Endothelial cell of umbilical vein (primary cell): ENCODE measurements around the gene DPYD. TPM values are rescaled to one million over a fixed set of nuclear protein-coding genes. Genes with fewer than 3 reads are reported as not detected.

Source experiments
- BruUV-seq: library from RNA; stranded (reverse); fragments of 400-500 nt; replicated peaks from 2 replicates; lab custom pipeline; 2021; lab: Mats Ljungman, UMichigan
- CTCF ChIA-PET: fragments of 300-600, 350-600 bp; sonication (Branson Sonifier 250); formaldehyde crosslinking; loops from one replicate; lab custom pipeline; 2021; ENCODE audit warnings: antibody characterized with exemption, inconsistent platforms; lab: Charles Lee
- POLR2A ChIA-PET: fragments of 300-600, 350-600 bp; sonication (Branson Sonifier 250); formaldehyde crosslinking; loops from one replicate; lab custom pipeline; 2021; ENCODE audit warnings: antibody characterized with exemption, inconsistent platforms; lab: Charles Lee
- DNase-seq: peaks from one replicate; pipeline ENCODE4 v3.0.0-alpha.2; 2011; ENCODE audit warnings: low read depth, low spot score
- FAIRE-seq: peaks from 2 replicates; lab custom pipeline; 2011; peaks lifted over from hg19 to GRCh38; lab: Jason Lieb, UNC
- H2AFZ ChIP-seq: 2 replicates; pipeline ENCODE4 v1.6.0; 2012; ENCODE audit warnings: low read depth, low read length, control low read depth, inconsistent platforms
- H3K27ac ChIP-seq: 2 replicates; pipeline ENCODE4 v1.5.1; 2011; ENCODE audit warnings: low read depth, mild to moderate bottlenecking, control low read depth, low read length, moderate library complexity; ENCODE audit not compliant: insufficient read depth
- H3K27me3 ChIP-seq, 2 experiments: 2 replicates each; pipeline versions ENCODE4 v1.6.0 to v1.6.1; 2011; ENCODE audit warnings: low read length in 2 of 2, mixed read lengths in 1 of 2; ENCODE audit not compliant: control insufficient read depth in 2 of 2, insufficient read depth in 2 of 2
- H3K36me3 ChIP-seq, 2 experiments: 2 replicates in 1 of 2; 3 replicates in 1 of 2; pipeline ENCODE4 v1.5.1; 2011; ENCODE audit warnings: low read length in 2 of 2, mild to moderate bottlenecking in 1 of 2, moderate library complexity in 1 of 2; ENCODE audit not compliant: control insufficient read depth in 2 of 2, insufficient read depth in 2 of 2; ENCODE audit errors: extremely low read depth in 1 of 2
- H3K4me1 ChIP-seq: 3 replicates; pipeline ENCODE4 v1.5.1; 2011; ENCODE audit warnings: mild to moderate bottlenecking, low read length; ENCODE audit not compliant: control insufficient read depth, insufficient read depth; ENCODE audit errors: extremely low read depth
- H3K4me2 ChIP-seq: 2 replicates; pipeline ENCODE4 v1.6.1; 2011; ENCODE audit warnings: low read length, control low read depth, mixed read lengths; ENCODE audit not compliant: insufficient read depth
- H3K4me3 ChIP-seq, 3 experiments: fragments of 200-600 bp in 1 of 3; sonication (generic), shearing (Covaris generic) in 1 of 3; replicated peaks in 1 of 3; 2 replicates each; pipeline ENCODE4 v1.5.1; 2011 to 2016; ENCODE audit warnings: control low read depth in 3 of 3, low read length in 3 of 3, mild to moderate bottlenecking in 2 of 3, inconsistent platforms in 1 of 3, low read depth in 1 of 3, moderate library complexity in 1 of 3; ENCODE audit not compliant: insufficient read depth in 1 of 3
- H3K79me2 ChIP-seq: 2 replicates; pipeline ENCODE4 v1.6.0; 2012; ENCODE audit warnings: low read length, inconsistent platforms; ENCODE audit not compliant: control insufficient read depth, insufficient read depth
- H3K9ac ChIP-seq: replicated peaks from 2 replicates; pipeline ENCODE3; 2011; ENCODE audit warnings: low read length, control low read depth; ENCODE audit not compliant: insufficient read depth; ENCODE audit errors: extremely low read depth
- H3K9me1 ChIP-seq: replicated peaks from 3 replicates; pipeline ENCODE4 v1.6.0; 2011; ENCODE audit warnings: mild to moderate bottlenecking, low read length; ENCODE audit not compliant: control insufficient read depth, insufficient read depth; ENCODE audit errors: extremely low read depth
- H3K9me3 ChIP-seq: replicated peaks from 2 replicates; pipeline ENCODE4 v1.5.1; 2012; ENCODE audit warnings: low read length, inconsistent platforms; ENCODE audit not compliant: control insufficient read depth, insufficient read depth
- H4K20me1 ChIP-seq: replicated peaks from 2 replicates; pipeline ENCODE3; 2011; ENCODE audit warnings: mild to moderate bottlenecking, low read length; ENCODE audit not compliant: control insufficient read depth, insufficient read depth; ENCODE audit errors: extremely low read depth
- CTCF ChIP-seq, 2 donors: IDR thresholded peaks; 1 replicate in 1 of 2; 2 replicates in 1 of 2; pipeline ENCODE4 v1.5.1; 2011; ENCODE audit warnings: low read length in 2 of 2, mild to moderate bottlenecking in 2 of 2, moderate library complexity in 2 of 2, control low read depth in 1 of 2, inconsistent platforms in 1 of 2, low read depth in 1 of 2; ENCODE audit not compliant: insufficient read depth in 1 of 2; ENCODE audit errors: extremely low read depth in 1 of 2
- EZH2 ChIP-seq: IDR thresholded peaks from 2 replicates; pipeline ENCODE4 v1.6.1; 2012; ENCODE audit warnings: borderline replicate concordance, low read depth, mild to moderate bottlenecking, moderate library complexity, low read length, inconsistent platforms; ENCODE audit not compliant: severe bottlenecking
- FOS ChIP-seq: IDR thresholded peaks from 2 replicates; pipeline ENCODE4 v1.6.1; 2011; ENCODE audit warnings: mild to moderate bottlenecking, low read length, moderate library complexity, borderline replicate concordance; ENCODE audit not compliant: insufficient read depth
- GATA2 ChIP-seq: IDR thresholded peaks from 2 replicates; pipeline ENCODE4 v1.7.0; 2011; ENCODE audit warnings: low read depth, mild to moderate bottlenecking, moderate library complexity, mixed read lengths, low read length; ENCODE audit not compliant: insufficient read length, insufficient read depth
- MAX ChIP-seq: IDR thresholded peaks from 2 replicates; pipeline ENCODE4 v1.6.1; 2011; ENCODE audit not compliant: insufficient read depth, insufficient read length
- POLR2AphosphoS5 ChIP-seq: IDR thresholded peaks from 2 replicates; pipeline ENCODE4 v1.6.1; 2012; ENCODE audit warnings: low read depth, mild to moderate bottlenecking, control low read depth, low read length, moderate library complexity; ENCODE audit not compliant: insufficient read depth
- dilution Hi-C: fragments of 300-500 bp; cut with MboI; formaldehyde crosslinking; loops from one replicate; pipeline ENCODE4 v1.15.0; 2019; ENCODE audit warnings: low sequenced_read_pairs; ENCODE audit not compliant: extremely low pct_ligation_motif_present
- intact Hi-C: fragments of 100-400 bp; cut with micrococcal nuclease; formaldehyde crosslinking; loops from one replicate; pipeline ENCODE4 v1.10.0; 2022
- polyA plus RNA-seq, 4 experiments: library from polyadenylated mRNA; depleted of rRNA in 3 of 4; stranded (reverse) in 3 of 4; unstranded in 1 of 4; fragments of >200 nt; gene quantifications; 2 replicates each; pipeline versions ENCODE4 v1.2.1 to v1.2.3, GENCODE V29; 2011 to 2012; ENCODE audit warnings: missing spikeins in 1 of 4
- total RNA-seq: library from RNA; stranded (reverse); gene quantifications from 2 replicates; pipeline ENCODE4 v1.2.3, GENCODE V29; 2021

Gene DPYD
- total and polyA plus RNA-seq, 2 donors (not counting 3 experiments of a cell fraction or from before 2014, with no cell fraction given): 4.6 to 15.1 TPM

GRCh38 chr1:97412166-97412565 lies 508.7 kb downstream of the DPYD start:
- dilution Hi-C loops: no loop called here
- DNase-seq: no peak
- CTCF ChIA-PET: no interaction called here

More at GRCh38 chr1:97412166-97412565, 508.7 kb downstream of the DPYD start:
- Histone ChIP-seq H3K79me2 (no peaks in the 10 kb centered on the region), H3K4me2 (no peak overlapping the region), H3K27ac (no peak overlapping the region), H3K27me3 (no peaks in the 10 kb centered on the region), H3K4me1 (no peaks in the 10 kb centered on the region), H3K4me3 (no peak overlapping the region), H2AFZ (no peak overlapping the region), H3K9ac (no peak overlapping the region), H3K9me1 (no peaks in the 10 kb centered on the region), H3K36me3 (no peaks in the 10 kb centered on the region), H3K9me3 (no peaks in the 10 kb centered on the region), H4K20me1 (no peaks in the 10 kb centered on the region)
- no TSS peak for BruUV-seq
- intact Hi-C loops: no loop called here
- no peak for FAIRE-seq
- TF ChIP-seq GATA2: no peak
- TF ChIP-seq POLR2AphosphoS5: no peak
- TF ChIP-seq CTCF (IDR thresholded peaks at IDR 0.05; ENCODE audit: extremely low read depth in 1 of 2, insufficient read depth in 1 of 2, low read depth in 1 of 2, low read length in 2 of 2): no peak
- no peak for TF ChIP-seq EZH2
- no peak for TF ChIP-seq MAX
- TF ChIP-seq FOS: no peak
- POLR2A ChIA-PET: no interaction called here
